Stimulated activated CD8-positive, alpha-beta memory T cell treated with anti-CD3 and anti-CD28 coated beads, Interleukin-2, amount 100 ng/mL, for 1 hour (primary cell): Measurements from ENCODE around the gene ATP8B4.
"Not testable (repeated sequence)": the region's sequence is repeated elsewhere in the genome, so short reads cannot be mapped to it uniquely, and the experiment has no call there.

Experiments used
- DNase-seq, 2 donors: peaks; one replicate each; pipeline ENCODE4 v3.0.0-alpha.2; 2020; ENCODE audit warnings: low read depth in 2 of 2

ATP8B4 gene

GRCh38 chr15:50109076-50109987 lies 9.7 kb downstream of the ATP8B4 start:
- no peak for DNase-seq

GRCh38 chr15:50108461-50108860 lies 10.6 kb downstream of the ATP8B4 start:
- no peak for DNase-seq

- DNase-seq, result no peak
Observed at GRCh38 chr15:50107591-50108408, 11.2 kb downstream of the ATP8B4 start.

- DNase-seq, result no peak
Observed at GRCh38 chr15:50107157-50107556, 11.9 kb downstream of the ATP8B4 start.

GRCh38 chr15:50106457-50106856 lies 12.6 kb downstream of the ATP8B4 start:
- DNase-seq, result no peak

- DNase-seq, result no peak
Observed at GRCh38 chr15:50100486-50100885, 18.5 kb downstream of the ATP8B4 start.

- no peak for DNase-seq
Observed at GRCh38 chr15:50098545-50098944, 20.5 kb downstream of the ATP8B4 start.

- DNase-seq, result no peak
Observed at GRCh38 chr15:50095938-50096821, 22.9 kb downstream of the ATP8B4 start.

- DNase-seq, result not testable (repeated sequence)
Observed at GRCh38 chr15:50089386-50089785, 29.6 kb downstream of the ATP8B4 start.

GRCh38 chr15:50084932-50085331 lies 34.1 kb downstream of the ATP8B4 start:
- no peak for DNase-seq

- DNase-seq, result no peak
Observed at GRCh38 chr15:50083424-50084025, 35.5 kb downstream of the ATP8B4 start.

GRCh38 chr15:50082066-50082465 lies 37.0 kb downstream of the ATP8B4 start:
- DNase-seq, result no peak

GRCh38 chr15:50077651-50078050 lies 41.4 kb downstream of the ATP8B4 start:
- DNase-seq, result no peak

- no peak for DNase-seq
Observed at GRCh38 chr15:50077176-50077575, 41.9 kb downstream of the ATP8B4 start.

- DNase-seq, result no peak
Observed at GRCh38 chr15:50075319-50075718, 43.7 kb downstream of the ATP8B4 start.

- DNase-seq, result no peak
Observed at GRCh38 chr15:50071551-50072258, 47.3 kb downstream of the ATP8B4 start.

GRCh38 chr15:50068016-50068415 lies 51.0 kb downstream of the ATP8B4 start:
- DNase-seq, result no peak

GRCh38 chr15:50067254-50067653 lies 51.8 kb downstream of the ATP8B4 start:
- DNase-seq, result no peak

GRCh38 chr15:50066666-50067065 lies 52.4 kb downstream of the ATP8B4 start:
- DNase-seq, result no peak

- no peak for DNase-seq
Observed at GRCh38 chr15:50066202-50066601, 52.8 kb downstream of the ATP8B4 start.

GRCh38 chr15:50065279-50065678 lies 53.8 kb downstream of the ATP8B4 start:
- no peak for DNase-seq
